Measurements from ENCODE around the gene RIC1.
A peak's percentile ranks its signal among the peaks of the same experiment; 100 is the strongest.
"Not testable (repeated sequence)": the region's sequence is repeated elsewhere in the genome, so short reads cannot be mapped to it uniquely, and the experiment has no call there.

Gene RIC1

GRCh38 chr9:5628530-5629311, at the start of gene RIC1:
Gene RIC1 (plus strand): TSS chr9:5629107. CDS start chr9:5629310, 203 bp downstream.
- peak; percentile 97 for DNase-seq

- DNase-seq, result no peak
These were observed 49.0 kb upstream of the RIC1 start for GRCh38 chr9:5579881-5580280.

- no peak for DNase-seq
These were observed 48.3 kb upstream of the RIC1 start for GRCh38 chr9:5580650-5581049.

- not testable (repeated sequence) for DNase-seq
These were observed 47.2 kb upstream of the RIC1 start for GRCh38 chr9:5581706-5582105.

- DNase-seq, result no peak
These were observed 46.1 kb upstream of the RIC1 start for GRCh38 chr9:5582835-5583195.

GRCh38 chr9:5586391-5586802, 42.5 kb upstream of the RIC1 start:
- peak; percentile 35 for DNase-seq

GRCh38 chr9:5587024-5587423, 41.9 kb upstream of the RIC1 start:
- peak; percentile 67 for DNase-seq

GRCh38 chr9:5592231-5592630, 36.7 kb upstream of the RIC1 start:
- DNase-seq, result no peak

GRCh38 chr9:5592904-5593303, 36.0 kb upstream of the RIC1 start:
- no peak for DNase-seq

- peak; percentile 80 for DNase-seq
These were observed 35.0 kb upstream of the RIC1 start for GRCh38 chr9:5593904-5594303.

GRCh38 chr9:5596173-5596572, 32.7 kb upstream of the RIC1 start:
- peak; percentile 67 for DNase-seq

- no peak for DNase-seq
These were observed 20.3 kb upstream of the RIC1 start for GRCh38 chr9:5608298-5609225.

GRCh38 chr9:5609226-5609596, 19.7 kb upstream of the RIC1 start:
- DNase-seq, result no peak

- DNase-seq, result no peak
These were observed 18.4 kb upstream of the RIC1 start for GRCh38 chr9:5610491-5610890.

- no peak for DNase-seq
These were observed 17.4 kb upstream of the RIC1 start for GRCh38 chr9:5611321-5612184.

- no peak for DNase-seq
These were observed 16.7 kb upstream of the RIC1 start for GRCh38 chr9:5612185-5612530.

- DNase-seq, result no peak
These were observed 14.7 kb upstream of the RIC1 start for GRCh38 chr9:5614192-5614591.

- DNase-seq, result no peak
These were observed 13.9 kb upstream of the RIC1 start for GRCh38 chr9:5614985-5615384.

- peak; percentile 88 for DNase-seq
These were observed 11.2 kb upstream of the RIC1 start for GRCh38 chr9:5617749-5618148.

- DNase-seq, result no peak
These were observed 8.4 kb upstream of the RIC1 start for GRCh38 chr9:5620494-5620893.

GRCh38 chr9:5621327-5621726, 7.6 kb upstream of the RIC1 start:
- peak; percentile 53 for DNase-seq

- no peak for DNase-seq
These were observed 6.9 kb upstream of the RIC1 start for GRCh38 chr9:5622016-5622415.

GRCh38 chr9:5624655-5625054, 4.3 kb upstream of the RIC1 start:
- no peak for DNase-seq
